HepG2 (cell line): ENCODE measurements around the gene ZCCHC10. TPM values are rescaled to one million over a fixed set of nuclear protein-coding genes. Genes with fewer than 3 reads are reported as not detected.

Experiments used
- ARNTL ChIP-seq: sonication (generic); formaldehyde crosslinking; IDR thresholded peaks from 2 replicates; pipeline ENCODE4 v1.4.0; 2020; ENCODE audit warnings: mild to moderate bottlenecking, missing genetic modification reagents
- ATRX ChIP-seq: sonication (generic); formaldehyde crosslinking; IDR thresholded peaks from 2 replicates; pipeline ENCODE4 v1.4.0; 2020; ENCODE audit warnings: missing genetic modification reagents, borderline replicate concordance
- CBX5 ChIP-seq: sonication (generic); formaldehyde crosslinking; IDR thresholded peaks from 2 replicates; pipeline ENCODE4 v1.4.0; 2020; ENCODE audit warnings: missing genetic modification reagents, borderline replicate concordance
- GATA4 ChIP-seq: sonication (generic); IDR thresholded peaks from 2 replicates; pipeline ENCODE4 v1.6.1; 2016; ENCODE audit warnings: antibody characterized with exemption, low read depth, borderline replicate concordance
- HES4 ChIP-seq: sonication (generic); formaldehyde crosslinking; IDR thresholded peaks from 2 replicates; pipeline ENCODE4 v1.9.0; 2021; ENCODE audit warnings: mild to moderate bottlenecking, missing genetic modification reagents, borderline replicate concordance
- HNRNPH1 ChIP-seq: fragments of 200-400 bp; formaldehyde crosslinking; optimal IDR thresholded peaks from 2 replicates; pipeline ENCODE3; 2017; ENCODE audit warnings: mild to moderate bottlenecking, low read depth, low read length
- JUND ChIP-seq: sonication (generic); formaldehyde crosslinking; IDR thresholded peaks from 2 replicates; pipeline ENCODE4 v1.8.0; 2022; ENCODE audit warnings: mild to moderate bottlenecking, missing genetic modification reagents
- MAZ ChIP-seq, 2 experiments: sonication (generic) in 1 of 2; formaldehyde crosslinking in 1 of 2; IDR thresholded peaks; 2 replicates each; pipeline versions ENCODE4 v1.5.0 to v1.6.1; 2012 to 2020; ENCODE audit warnings: low read depth in 2 of 2, mild to moderate bottlenecking in 2 of 2, borderline replicate concordance in 1 of 2, improper control_type of control experiment in 1 of 2, low read length in 1 of 2, missing genetic modification reagents in 1 of 2, moderate library complexity in 1 of 2
- MTERF4 ChIP-seq: sonication (generic); formaldehyde crosslinking; IDR thresholded peaks from 2 replicates; pipeline ENCODE4 v1.8.0; 2023; ENCODE audit warnings: mild to moderate bottlenecking, missing genetic modification reagents
- NFKBIZ ChIP-seq: IDR thresholded peaks from 2 replicates; pipeline ENCODE4 v1.6.1; 2018; ENCODE audit warnings: missing genetic modification reagents, missing compliant biosample characterization
- PBX3 ChIP-seq: sonication (generic); formaldehyde crosslinking; IDR thresholded peaks from 2 replicates; pipeline ENCODE4 v1.8.1; 2023; ENCODE audit warnings: missing genetic modification reagents, inconsistent platforms, borderline replicate concordance
- SIX4 ChIP-seq: sonication (generic); formaldehyde crosslinking; IDR thresholded peaks from 2 replicates; pipeline ENCODE4 v1.4.0; 2020; ENCODE audit warnings: missing genetic modification reagents
- SRSF1 ChIP-seq: fragments of 200-400 bp; formaldehyde crosslinking; optimal IDR thresholded peaks from 2 replicates; pipeline ENCODE3; 2017; ENCODE audit warnings: mild to moderate bottlenecking, low read depth, low read length, moderate library complexity
- THAP8 ChIP-seq: sonication (generic); formaldehyde crosslinking; IDR thresholded peaks from 2 replicates; pipeline ENCODE4 v1.5.1; 2020; ENCODE audit warnings: missing genetic modification reagents, mild to moderate bottlenecking, borderline replicate concordance
- ZKSCAN8 ChIP-seq: IDR thresholded peaks from 2 replicates; pipeline ENCODE4 v1.6.1; 2016; ENCODE audit warnings: borderline replicate concordance, missing genetic modification reagents, missing compliant biosample characterization
- ZNF263 ChIP-seq: sonication (generic); formaldehyde crosslinking; IDR thresholded peaks from 2 replicates; pipeline ENCODE4 v1.4.0; 2020; ENCODE audit warnings: missing genetic modification reagents
- ZNF547 ChIP-seq: sonication (generic); formaldehyde crosslinking; IDR thresholded peaks from 2 replicates; pipeline ENCODE4 v1.5.1; 2020; ENCODE audit warnings: mild to moderate bottlenecking, missing genetic modification reagents
- ZNF572 ChIP-seq: sonication (generic); formaldehyde crosslinking; IDR thresholded peaks from 2 replicates; pipeline ENCODE4 v1.5.1; 2020; ENCODE audit warnings: mild to moderate bottlenecking, missing genetic modification reagents
- ZNF605 ChIP-seq: sonication (generic); formaldehyde crosslinking; IDR thresholded peaks from 2 replicates; pipeline ENCODE4 v1.8.0; 2022; ENCODE audit warnings: mild to moderate bottlenecking, missing genetic modification reagents
- ZNF614 ChIP-seq: IDR thresholded peaks from 2 replicates; pipeline ENCODE4 v1.6.1; 2018; ENCODE audit warnings: missing biosample characterization, missing genetic modification reagents, inconsistent platforms, borderline replicate concordance
- ZNF644 ChIP-seq: IDR thresholded peaks from 2 replicates; pipeline ENCODE4 v1.6.1; 2016; ENCODE audit warnings: low read depth
- ZNF777 ChIP-seq: sonication (generic); formaldehyde crosslinking; IDR thresholded peaks from 2 replicates; pipeline ENCODE4 v1.4.0; 2020; ENCODE audit warnings: missing genetic modification reagents
- ZXDC ChIP-seq: sonication (generic); formaldehyde crosslinking; IDR thresholded peaks from 2 replicates; pipeline ENCODE4 v1.5.0; 2020; ENCODE audit warnings: mild to moderate bottlenecking, missing genetic modification reagents
- polyA plus RNA-seq, 8 experiments: library from polyadenylated mRNA; depleted of rRNA in 3 of 8; stranded (reverse) in 7 of 8; unstranded in 1 of 8; fragments of >200 nt; fragmentation: Illumina TruSeq in 4 of 8; extraction: Trizol in 4 of 8; gene quantifications; 2 replicates each; pipeline versions ENCODE4 v1.2.1 to v1.2.3, GENCODE V29; 2011 to 2016; ENCODE audit warnings: low read depth in 4 of 8, missing spikeins in 1 of 8, mixed read lengths in 1 of 8; ENCODE audit not compliant: insufficient read depth in 1 of 8
- total RNA-seq, 5 experiments: library from RNA; depleted of rRNA; stranded (reverse); fragments of >200 nt; fragmentation: Illumina TruSeq; extraction: Trizol; gene quantifications; 2 replicates each; pipeline ENCODE4 v1.2.3, GENCODE V29; 2016; ENCODE audit warnings: low read depth in 1 of 5

ZCCHC10 gene
- total and polyA plus RNA-seq, 2 of the 13 experiments (the other 11 are each of a cell fraction or from before 2014, with no cell fraction given): 40.7 to 48.2 TPM

GRCh38 chr5:133051542-133052316 lies 25.4 kb upstream of the ZCCHC10 start, which contains the start of gene HSPA4 (continued):
- TF ChIP-seq JUND (no peak), ATRX (CRISPR knock-in tag) (no peak), CBX5 (CRISPR knock-in tag) (peak; percentile 14; the same call in 1 of the 2 replicates), ZXDC (CRISPR knock-in tag) (peak; percentile 4; the same call in 1 of the 2 replicates), ARNTL (CRISPR knock-in tag) (peak; percentile 43; the same call in 1 of the 2 replicates), ZNF614 (CRISPR knock-in tag) (peak; percentile 87; the same call in 1 of the 2 replicates), SIX4 (CRISPR knock-in tag) (peak; percentile 52; the same call in 1 of the 2 replicates), ZNF605 (CRISPR knock-in tag) (peak; percentile 91; the same call in 1 of the 2 replicates), ZKSCAN8 (CRISPR knock-in tag) (no peak; the same call in 1 of the 2 replicates), ZNF572 (CRISPR knock-in tag) (peak; percentile 92; the same call in 1 of the 2 replicates), ZNF777 (CRISPR knock-in tag) (no peak; the same call in 1 of the 2 replicates), THAP8 (CRISPR knock-in tag) (no peak), HNRNPH1 (no peak), ZNF547 (CRISPR knock-in tag) (peak; percentile 72), HES4 (CRISPR knock-in tag) (peak; percentile 65), ZNF644 (CRISPR knock-in tag) (no peak), ZNF263 (CRISPR knock-in tag) (peak; percentile 58; the same call in 1 of the 2 replicates), PBX3 (0 out of 2 replicates have a peak, but pooled peaks have one; percentile 32), GATA4 (0 out of 2 replicates have a peak, but pooled peaks have one; percentile 51), MAZ (IDR thresholded peaks at IDR 0.05; ENCODE audit: borderline replicate concordance, low read depth, low read length) (peak; percentile 23; the same call in 1 of the 2 replicates), MAZ (CRISPR knock-in tag; IDR thresholded peaks at IDR 0.05; ENCODE audit: low read depth) (peak; percentile 21; the same call in 1 of the 2 replicates), MTERF4 (CRISPR knock-in tag) (peak; percentile 2; the same call in 1 of the 2 replicates), NFKBIZ (peak; percentile 68; the same call in 1 of the 2 replicates), SRSF1 (no peak)
